ENCODE data around the gene ITGB1.
A peak's percentile ranks its signal among the peaks of the same experiment; 100 is the strongest.
"Not testable (repeated sequence)": the region's sequence is repeated elsewhere in the genome, so short reads cannot be mapped to it uniquely, and the experiment has no call there.

ITGB1 gene

GRCh38 chr10:32977846-32978809, 20.1 kb upstream of the ITGB1 start:
- H3K4me1 ChIP-seq (ENCODE audit: control insufficient read depth in 2 of 2, insufficient read depth in 1 of 2, low read depth in 1 of 2, low read length in 2 of 2), result peaks cover 2 to 21% of the 10 kb centered on the region in 2 donors
- not testable (repeated sequence) for H3K4me3 ChIP-seq (ENCODE audit: low read length in 2 of 2); H3K18ac ChIP-seq (ENCODE audit: low read length); H3K4ac ChIP-seq (ENCODE audit: low read length); H2AK5ac ChIP-seq (ENCODE audit: low read depth, low read length); H2BK15ac ChIP-seq (ENCODE audit: low read length); H3K27ac ChIP-seq (replicated peaks; ENCODE audit: low read length); H4K8ac ChIP-seq (ENCODE audit: low read depth, low read length); H3K4me2 ChIP-seq (ENCODE audit: insufficient read depth, low read length, poor library complexity, severe bottlenecking); H3K23ac ChIP-seq (ENCODE audit: low read depth, low read length, poor library complexity); H4K91ac ChIP-seq (ENCODE audit: low read depth, low read length, poor library complexity); H3K9ac ChIP-seq (ENCODE audit: low read depth, low read length, poor library complexity); H3K36me3 ChIP-seq (replicated peaks in 1 of 2; ENCODE audit: control insufficient read depth in 2 of 2, insufficient read depth in 2 of 2, low read length in 2 of 2); H3K79me1 ChIP-seq (ENCODE audit: low read depth, low read length); H2BK12ac ChIP-seq (ENCODE audit: low read length); H3K9me3 ChIP-seq (replicated peaks in 1 of 2; ENCODE audit: control insufficient read depth in 2 of 2, insufficient read depth in 1 of 2, low read depth in 1 of 2, low read length in 2 of 2); DNase-seq (ENCODE audit: low spot score); H3K27me3 ChIP-seq (ENCODE audit: control insufficient read depth in 3 of 3, insufficient read depth in 3 of 3, low read depth in 1 of 3, low read length in 3 of 3); H2AFZ ChIP-seq (ENCODE audit: low read length); H3K14ac ChIP-seq (ENCODE audit: low read length); H2BK5ac ChIP-seq (ENCODE audit: low read length); H2BK120ac ChIP-seq (ENCODE audit: low read depth, low read length)
- WGBS, 2 donors (ENCODE audit: extremely low coverage in 2 of 2, insufficient read length in 2 of 2, insufficient replicate concordance in 1 of 2), result no CpG with 5 or more reads among the region's 4 CpGs

- Histone ChIP-seq H2AFZ (ENCODE audit: low read length) (no peak overlapping the region), H3K27me3 (ENCODE audit: control insufficient read depth in 3 of 3, insufficient read depth in 3 of 3, low read depth in 1 of 3, low read length in 3 of 3) (no peaks in the 10 kb centered on the region), H2BK120ac (ENCODE audit: low read depth, low read length) (no peak overlapping the region), H4K8ac (ENCODE audit: low read depth, low read length) (no peak overlapping the region), H3K79me1 (ENCODE audit: low read depth, low read length) (no peaks in the 10 kb centered on the region), H3K18ac (ENCODE audit: low read length) (no peak overlapping the region), H2BK12ac (ENCODE audit: low read length) (no peak overlapping the region), H3K4me3 (ENCODE audit: low read length in 2 of 2) (no peak overlapping the region), H2BK5ac (ENCODE audit: low read length) (no peak overlapping the region), H3K9ac (ENCODE audit: low read depth, low read length, poor library complexity) (no peak overlapping the region), H2BK15ac (ENCODE audit: low read length) (no peak overlapping the region), H3K23ac (ENCODE audit: low read depth, low read length, poor library complexity) (no peak overlapping the region), H3K4me2 (ENCODE audit: insufficient read depth, low read length, poor library complexity, severe bottlenecking) (no peak overlapping the region), H3K4me1 (ENCODE audit: control insufficient read depth in 2 of 2, insufficient read depth in 1 of 2, low read depth in 1 of 2, low read length in 2 of 2) (peaks cover 2 to 26% of the 10 kb centered on the region in 2 donors), H3K9me3 (replicated peaks in 1 of 2; ENCODE audit: control insufficient read depth in 2 of 2, insufficient read depth in 1 of 2, low read depth in 1 of 2, low read length in 2 of 2) (peaks cover 0 to 2% of the 10 kb centered on the region in 2 donors), H3K27ac (replicated peaks; ENCODE audit: low read length) (no peak overlapping the region), H3K36me3 (replicated peaks in 1 of 2; ENCODE audit: control insufficient read depth in 2 of 2, insufficient read depth in 2 of 2, low read length in 2 of 2) (no peaks in the 10 kb centered on the region), H4K91ac (ENCODE audit: low read depth, low read length, poor library complexity) (no peak overlapping the region), H2AK5ac (ENCODE audit: low read depth, low read length) (no peak overlapping the region), H3K4ac (ENCODE audit: low read length) (no peak overlapping the region), H3K14ac (ENCODE audit: low read length) (no peak overlapping the region)
- no CpG with 5 or more reads among the region's 3 CpGs for WGBS, 2 donors (ENCODE audit: extremely low coverage in 2 of 2, insufficient read length in 2 of 2, insufficient replicate concordance in 1 of 2)
- DNase-seq (ENCODE audit: low spot score), result no peak
These were observed 18.3 kb upstream of the ITGB1 start for GRCh38 chr10:32976338-32976737.

- no peak overlapping the region for H2BK5ac ChIP-seq (ENCODE audit: low read length)
- no peak overlapping the region for H3K4ac ChIP-seq (ENCODE audit: low read length)
- no peak overlapping the region for H4K91ac ChIP-seq (ENCODE audit: low read depth, low read length, poor library complexity)
- H2BK12ac ChIP-seq (ENCODE audit: low read length), result no peak overlapping the region
- no peak overlapping the region for H3K23ac ChIP-seq (ENCODE audit: low read depth, low read length, poor library complexity)
- no peak overlapping the region for H4K8ac ChIP-seq (ENCODE audit: low read depth, low read length)
- H2BK120ac ChIP-seq (ENCODE audit: low read depth, low read length), result no peak overlapping the region
- no peak overlapping the region for H3K27ac ChIP-seq (replicated peaks; ENCODE audit: low read length)
- H3K4me1 ChIP-seq (ENCODE audit: control insufficient read depth in 2 of 2, insufficient read depth in 1 of 2, low read depth in 1 of 2, low read length in 2 of 2), result peaks cover 0 to 18% of the 10 kb centered on the region in 2 donors
- no peak overlapping the region for H3K14ac ChIP-seq (ENCODE audit: low read length)
- no peak overlapping the region for H3K4me3 ChIP-seq (ENCODE audit: low read length in 2 of 2)
- H3K4me2 ChIP-seq (ENCODE audit: insufficient read depth, low read length, poor library complexity, severe bottlenecking), result no peak overlapping the region
- no peak for DNase-seq (ENCODE audit: low spot score)
- H3K36me3 ChIP-seq (replicated peaks in 1 of 2; ENCODE audit: control insufficient read depth in 2 of 2, insufficient read depth in 2 of 2, low read length in 2 of 2), result no peaks in the 10 kb centered on the region
- peaks cover 0 to 2% of the 10 kb centered on the region in 2 donors for H3K9me3 ChIP-seq (replicated peaks in 1 of 2; ENCODE audit: control insufficient read depth in 2 of 2, insufficient read depth in 1 of 2, low read depth in 1 of 2, low read length in 2 of 2)
- H3K27me3 ChIP-seq (ENCODE audit: control insufficient read depth in 3 of 3, insufficient read depth in 3 of 3, low read depth in 1 of 3, low read length in 3 of 3), result no peaks in the 10 kb centered on the region
- H3K18ac ChIP-seq (ENCODE audit: low read length), result no peak overlapping the region
- H2AK5ac ChIP-seq (ENCODE audit: low read depth, low read length), result no peak overlapping the region
- no peak overlapping the region for H2BK15ac ChIP-seq (ENCODE audit: low read length)
- H2AFZ ChIP-seq (ENCODE audit: low read length), result peak overlapping the region; percentile 61
- no peaks in the 10 kb centered on the region for H3K79me1 ChIP-seq (ENCODE audit: low read depth, low read length)
- no peak overlapping the region for H3K9ac ChIP-seq (ENCODE audit: low read depth, low read length, poor library complexity)
These were observed 14.9 kb upstream of the ITGB1 start for GRCh38 chr10:32972929-32973328.

- no peak overlapping the region for H3K4me2 ChIP-seq (ENCODE audit: insufficient read depth, low read length, poor library complexity, severe bottlenecking)
- no peak overlapping the region for H2AK5ac ChIP-seq (ENCODE audit: low read depth, low read length)
- WGBS, 2 donors (ENCODE audit: extremely low coverage in 2 of 2, insufficient read length in 2 of 2, insufficient replicate concordance in 1 of 2), result 50 to 100% methylated on average over 2 of the region's 4 CpGs
- no peak overlapping the region for H3K27ac ChIP-seq (replicated peaks; ENCODE audit: low read length)
- H3K18ac ChIP-seq (ENCODE audit: low read length), result no peak overlapping the region
- H2BK15ac ChIP-seq (ENCODE audit: low read length), result no peak overlapping the region
- H3K36me3 ChIP-seq (replicated peaks in 1 of 2; ENCODE audit: control insufficient read depth in 2 of 2, insufficient read depth in 2 of 2, low read length in 2 of 2), result no peaks in the 10 kb centered on the region
- no peak overlapping the region for H3K23ac ChIP-seq (ENCODE audit: low read depth, low read length, poor library complexity)
- H3K14ac ChIP-seq (ENCODE audit: low read length), result no peak overlapping the region
- no peak overlapping the region for H2BK12ac ChIP-seq (ENCODE audit: low read length)
- no peak overlapping the region for H4K8ac ChIP-seq (ENCODE audit: low read depth, low read length)
- no peak overlapping the region for H2BK120ac ChIP-seq (ENCODE audit: low read depth, low read length)
- H2AFZ ChIP-seq (ENCODE audit: low read length), result peak overlapping the region; percentile 61
- H3K9me3 ChIP-seq (replicated peaks in 1 of 2; ENCODE audit: control insufficient read depth in 2 of 2, insufficient read depth in 1 of 2, low read depth in 1 of 2, low read length in 2 of 2), result peaks cover 0 to 2% of the 10 kb centered on the region in 2 donors
- H3K4me3 ChIP-seq (ENCODE audit: low read length in 2 of 2), result no peak overlapping the region
- H3K27me3 ChIP-seq (ENCODE audit: control insufficient read depth in 3 of 3, insufficient read depth in 3 of 3, low read depth in 1 of 3, low read length in 3 of 3), result no peaks in the 10 kb centered on the region
- no peak overlapping the region for H2BK5ac ChIP-seq (ENCODE audit: low read length)
- H3K4me1 ChIP-seq (ENCODE audit: control insufficient read depth in 2 of 2, insufficient read depth in 1 of 2, low read depth in 1 of 2, low read length in 2 of 2), result peaks cover 0 to 18% of the 10 kb centered on the region in 2 donors
- H3K79me1 ChIP-seq (ENCODE audit: low read depth, low read length), result no peaks in the 10 kb centered on the region
- no peak overlapping the region for H3K9ac ChIP-seq (ENCODE audit: low read depth, low read length, poor library complexity)
- DNase-seq (ENCODE audit: low spot score), result no peak
- H3K4ac ChIP-seq (ENCODE audit: low read length), result no peak overlapping the region
- no peak overlapping the region for H4K91ac ChIP-seq (ENCODE audit: low read depth, low read length, poor library complexity)
These were observed 14.4 kb upstream of the ITGB1 start for GRCh38 chr10:32972460-32972859.
